PC-3 (cell line): Measurements from ENCODE around the gene FTL. TPM values are rescaled to one million over a fixed set of nuclear protein-coding genes. Genes with fewer than 3 reads are reported as not detected.

Experiments
- ATAC-seq: fragments of 200-7000 bp; cut with Tn5 transposase; 2 replicates; pipeline ENCODE4 v1.9.1; 2020; ENCODE audit warnings: mild to moderate bottlenecking, moderate library complexity
- BruUV-seq: library from RNA; stranded (reverse); fragments of 400-500 nt; replicated peaks from 2 replicates; lab custom pipeline; 2021; lab: Mats Ljungman, UMichigan
- CTCF ChIA-PET: fragments of 300-600 bp; sonication (Branson Sonifier 250); formaldehyde crosslinking; loops from one replicate; lab custom pipeline; 2022; ENCODE audit warnings: antibody characterized with exemption; lab: Charles Lee
- POLR2A ChIA-PET: fragments of 300-600 bp; sonication (Branson Sonifier 250); formaldehyde crosslinking; loops from one replicate; lab custom pipeline; 2022; ENCODE audit warnings: antibody characterized with exemption; ENCODE audit not compliant: unreplicated experiment; lab: Charles Lee
- DNase-seq: peaks from one replicate; pipeline ENCODE4 v3.0.0-alpha.2; 2015
- H2AFZ ChIP-seq: fragments of 300-600 bp; sonication (generic); 2 replicates; pipeline ENCODE4 v1.6.0; 2016; ENCODE audit warnings: antibody characterized with exemption, low read length
- H3F3A ChIP-seq: fragments of 300-600 bp; sonication (generic); one replicate; pipeline ENCODE4 v1.6.0; 2017; ENCODE audit warnings: antibody characterized with exemption, low read length, control low read depth, mild to moderate bottlenecking; ENCODE audit not compliant: unreplicated experiment
- H3K27ac ChIP-seq: fragments of 300-600 bp; sonication (generic); 2 replicates; pipeline ENCODE4 v1.5.1; 2016; ENCODE audit warnings: mild to moderate bottlenecking, low read length
- H3K27me3 ChIP-seq: fragments of 300-600 bp; sonication (generic); 2 replicates; pipeline ENCODE4 v1.6.1; 2016; ENCODE audit warnings: low read length, mixed read lengths
- H3K36me3 ChIP-seq: fragments of 300-600 bp; sonication (generic); 2 replicates; pipeline ENCODE4 v1.6.1; 2016; ENCODE audit warnings: low read depth, mixed run types, low read length, mixed read lengths
- H3K4me1 ChIP-seq: fragments of 300-600 bp; sonication (generic); 2 replicates; pipeline ENCODE4 v1.5.1; 2016; ENCODE audit warnings: low read length; ENCODE audit not compliant: insufficient read depth
- H3K4me2 ChIP-seq: fragments of 300-600 bp; sonication (generic); 2 replicates; pipeline ENCODE4 v1.6.0; 2016; ENCODE audit warnings: low read length
- H3K4me3 ChIP-seq: fragments of 300-600 bp; sonication (generic); 2 replicates; pipeline ENCODE4 v1.5.1; 2016; ENCODE audit warnings: mild to moderate bottlenecking, low read length, mixed read lengths
- H3K79me2 ChIP-seq: fragments of 300-600 bp; sonication (generic); 2 replicates; pipeline ENCODE4 v1.6.1; 2017; ENCODE audit warnings: low read length, mixed read lengths
- H3K9ac ChIP-seq: fragments of 300-600 bp; sonication (generic); 2 replicates; pipeline ENCODE4 v1.6.0; 2016; ENCODE audit warnings: mild to moderate bottlenecking, low read length
- H3K9me2 ChIP-seq: fragments of 300-600 bp; sonication (generic); replicated peaks from 2 replicates; pipeline ENCODE4 v1.6.1; 2016; ENCODE audit warnings: mixed run types, low read length, mixed read lengths
- H3K9me3 ChIP-seq: fragments of 300-600 bp; sonication (generic); 2 replicates; pipeline ENCODE4 v1.6.1; 2016; ENCODE audit warnings: low read length, mixed read lengths
- H4K20me1 ChIP-seq: fragments of 300-600 bp; sonication (generic); 2 replicates; pipeline ENCODE4 v1.6.1; 2016; ENCODE audit warnings: low read length, mixed read lengths
- EZH2 ChIP-seq: fragments of 300-600 bp; sonication (generic); IDR thresholded peaks from one replicate; pipeline ENCODE4 v1.6.1; 2017; ENCODE audit warnings: antibody characterized with exemption, mild to moderate bottlenecking, low read length; ENCODE audit not compliant: unreplicated experiment
- EZH2phosphoT487 ChIP-seq: fragments of 300-600 bp; sonication (generic); IDR thresholded peaks from 2 replicates; pipeline ENCODE4 v1.6.1; 2018; ENCODE audit warnings: mild to moderate bottlenecking, antibody characterized with exemption, low read length, borderline replicate concordance
- intact Hi-C: fragments of 100-400 bp; cut with micrococcal nuclease; formaldehyde crosslinking; loops from 2 replicates; pipeline ENCODE4 v1.9.0; 2023
- total RNA-seq: library from RNA; depleted of rRNA; stranded (reverse); fragments of >200 nt; gene quantifications from 2 replicates; pipeline ENCODE4 v1.2.3, GENCODE V29; 2014
- TF ChIP-seq, protein P1 (sequence below): fragments of 300-600 bp; sonication (generic); conservative IDR thresholded peaks from 2 replicates; pipeline ENCODE4 v1.5.1; 2017; ENCODE audit warnings: antibody characterized with exemption, low read depth, mild to moderate bottlenecking, low read length

Gene FTL
- total RNA-seq, 1 experiment from 2014 or later, result 1,109 TPM

DNA sequence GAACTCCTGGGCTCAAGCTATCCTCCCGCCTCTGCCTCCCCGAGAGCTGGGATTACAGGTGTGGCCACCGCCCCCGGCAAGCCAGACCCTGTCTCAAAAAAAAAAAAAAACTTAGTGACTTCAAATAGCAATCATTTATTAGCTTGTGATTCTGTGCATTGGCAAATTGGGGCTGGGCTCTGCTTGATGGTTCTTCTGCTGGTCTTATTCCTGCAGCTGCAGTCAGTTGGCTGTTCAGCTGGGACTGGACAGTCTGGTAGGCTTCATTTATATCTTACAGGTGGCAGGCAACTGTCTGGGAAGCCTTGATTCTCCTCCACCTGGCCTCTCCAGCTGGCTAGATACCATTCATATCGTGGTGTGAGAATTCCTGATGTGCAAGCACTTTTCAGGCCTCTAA lies 24.2 kb upstream of the FTL start:
- no peak for DNase-seq
- Histone ChIP-seq H3K79me2 (no peaks in the 10 kb centered on the region), H3K9me2 (no peaks in the 10 kb centered on the region), H3K9ac (no peak overlapping the region), H3K9me3 (no peaks in the 10 kb centered on the region), H3K4me1 (no peaks in the 10 kb centered on the region), H2AFZ (no peak overlapping the region), H3K36me3 (no peaks in the 10 kb centered on the region), H3K27ac (no peak overlapping the region), H3K4me3 (no peak overlapping the region), H4K20me1 (no peaks in the 10 kb centered on the region), H3K27me3 (no peaks in the 10 kb centered on the region), H3F3A (no peaks in the 10 kb centered on the region), H3K4me2 (no peak overlapping the region)
- ChIA-PET POLR2A (no interaction called here), CTCF (no interaction called here)
- TF ChIP-seq EZH2phosphoT487 (no peak), EZH2 (no peak)
- TF ChIP-seq, protein P1, sequence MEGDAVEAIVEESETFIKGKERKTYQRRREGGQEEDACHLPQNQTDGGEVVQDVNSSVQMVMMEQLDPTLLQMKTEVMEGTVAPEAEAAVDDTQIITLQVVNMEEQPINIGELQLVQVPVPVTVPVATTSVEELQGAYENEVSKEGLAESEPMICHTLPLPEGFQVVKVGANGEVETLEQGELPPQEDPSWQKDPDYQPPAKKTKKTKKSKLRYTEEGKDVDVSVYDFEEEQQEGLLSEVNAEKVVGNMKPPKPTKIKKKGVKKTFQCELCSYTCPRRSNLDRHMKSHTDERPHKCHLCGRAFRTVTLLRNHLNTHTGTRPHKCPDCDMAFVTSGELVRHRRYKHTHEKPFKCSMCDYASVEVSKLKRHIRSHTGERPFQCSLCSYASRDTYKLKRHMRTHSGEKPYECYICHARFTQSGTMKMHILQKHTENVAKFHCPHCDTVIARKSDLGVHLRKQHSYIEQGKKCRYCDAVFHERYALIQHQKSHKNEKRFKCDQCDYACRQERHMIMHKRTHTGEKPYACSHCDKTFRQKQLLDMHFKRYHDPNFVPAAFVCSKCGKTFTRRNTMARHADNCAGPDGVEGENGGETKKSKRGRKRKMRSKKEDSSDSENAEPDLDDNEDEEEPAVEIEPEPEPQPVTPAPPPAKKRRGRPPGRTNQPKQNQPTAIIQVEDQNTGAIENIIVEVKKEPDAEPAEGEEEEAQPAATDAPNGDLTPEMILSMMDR, result no peak
- ATAC-seq, result no peak
- BruUV-seq, result no TSS peak
- intact Hi-C loops, result no loop called here

DNA sequence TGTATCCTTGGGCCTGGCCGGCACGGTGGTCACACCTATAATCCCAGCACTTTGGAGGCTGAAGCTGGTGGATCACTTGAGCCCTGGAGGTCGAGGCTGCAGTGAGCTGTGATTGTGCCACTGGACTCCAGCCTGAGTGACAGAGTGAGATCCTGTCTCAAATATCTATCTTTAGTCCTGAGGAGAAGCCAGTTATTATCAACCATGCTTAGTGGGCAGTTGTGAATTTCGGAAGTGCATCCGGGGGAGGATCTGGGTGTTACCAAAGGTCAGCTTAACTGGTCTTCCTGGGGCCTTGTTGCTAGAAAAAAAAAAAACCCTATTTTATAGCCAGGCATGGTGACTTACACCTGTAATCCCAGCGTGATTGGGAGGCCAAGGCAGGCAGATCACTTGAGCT lies 22.0 kb upstream of the FTL start:
- Histone ChIP-seq H3K4me1 (no peaks in the 10 kb centered on the region), H3K27ac (no peak overlapping the region), H3K79me2 (no peaks in the 10 kb centered on the region), H3K9ac (no peak overlapping the region), H3K9me2 (no peaks in the 10 kb centered on the region), H2AFZ (no peak overlapping the region), H3K4me2 (no peak overlapping the region), H3K27me3 (no peaks in the 10 kb centered on the region), H3F3A (no peaks in the 10 kb centered on the region), H3K36me3 (no peaks in the 10 kb centered on the region), H4K20me1 (no peaks in the 10 kb centered on the region), H3K4me3 (no peak overlapping the region), H3K9me3 (no peaks in the 10 kb centered on the region)
- ChIA-PET CTCF (no interaction called here), POLR2A (interaction anchor here (0.6 kb wide), 1 partner anchor 62 kb away, joined by 5 read pairs; no protein-coding TSS in a partner anchor)
- TF ChIP-seq, protein P1, result no peak
- TF ChIP-seq EZH2 (no peak), EZH2phosphoT487 (no peak)
- DNase-seq (no peak), ATAC-seq (no peak)
- intact Hi-C loops, result no loop called here
- no TSS peak for BruUV-seq

DNA sequence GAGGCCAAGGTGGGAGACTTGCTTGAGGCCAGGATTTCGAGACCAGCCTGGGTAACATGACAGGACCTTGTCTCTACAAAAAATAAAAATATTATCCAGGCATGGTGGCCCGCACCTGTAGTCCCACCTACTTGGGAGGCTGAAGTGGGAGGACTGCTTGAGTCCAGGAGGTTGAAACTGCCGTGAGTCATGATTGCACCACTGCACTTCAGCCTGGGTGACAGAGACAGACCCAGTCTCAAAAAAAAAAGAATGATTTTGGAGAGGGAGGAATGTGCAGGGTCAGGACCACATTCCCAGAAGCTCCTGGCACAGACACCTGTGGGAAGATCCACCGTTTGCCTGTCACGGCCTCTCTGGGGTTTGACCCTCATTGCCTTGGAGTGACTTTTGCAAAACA lies 19.7 kb upstream of the FTL start:
- no peaks in the 10 kb centered on the region for H3K79me2 ChIP-seq
- no peaks in the 10 kb centered on the region for H3K27me3 ChIP-seq
- H2AFZ ChIP-seq, result no peak overlapping the region
- BruUV-seq, result no TSS peak
- H3K4me1 ChIP-seq, result no peaks in the 10 kb centered on the region
- H3K4me3 ChIP-seq, result no peak overlapping the region
- H3K9me3 ChIP-seq, result no peaks in the 10 kb centered on the region
- ChIA-PET CTCF (no interaction called here), POLR2A (no interaction called here)
- no peaks in the 10 kb centered on the region for H4K20me1 ChIP-seq
- ATAC-seq (no peak), DNase-seq (no peak)
- TF ChIP-seq EZH2 (no peak), EZH2phosphoT487 (no peak)
- TF ChIP-seq, protein P1, result no peak
- no peaks in the 10 kb centered on the region for H3F3A ChIP-seq
- H3K9me2 ChIP-seq, result no peaks in the 10 kb centered on the region
- no peaks in the 10 kb centered on the region for H3K36me3 ChIP-seq
- no peak overlapping the region for H3K9ac ChIP-seq
- no peak overlapping the region for H3K4me2 ChIP-seq
- intact Hi-C loops, result no loop called here
- H3K27ac ChIP-seq, result no peak overlapping the region
